Measurements from ENCODE around the gene SLC11A1.

DNA sequence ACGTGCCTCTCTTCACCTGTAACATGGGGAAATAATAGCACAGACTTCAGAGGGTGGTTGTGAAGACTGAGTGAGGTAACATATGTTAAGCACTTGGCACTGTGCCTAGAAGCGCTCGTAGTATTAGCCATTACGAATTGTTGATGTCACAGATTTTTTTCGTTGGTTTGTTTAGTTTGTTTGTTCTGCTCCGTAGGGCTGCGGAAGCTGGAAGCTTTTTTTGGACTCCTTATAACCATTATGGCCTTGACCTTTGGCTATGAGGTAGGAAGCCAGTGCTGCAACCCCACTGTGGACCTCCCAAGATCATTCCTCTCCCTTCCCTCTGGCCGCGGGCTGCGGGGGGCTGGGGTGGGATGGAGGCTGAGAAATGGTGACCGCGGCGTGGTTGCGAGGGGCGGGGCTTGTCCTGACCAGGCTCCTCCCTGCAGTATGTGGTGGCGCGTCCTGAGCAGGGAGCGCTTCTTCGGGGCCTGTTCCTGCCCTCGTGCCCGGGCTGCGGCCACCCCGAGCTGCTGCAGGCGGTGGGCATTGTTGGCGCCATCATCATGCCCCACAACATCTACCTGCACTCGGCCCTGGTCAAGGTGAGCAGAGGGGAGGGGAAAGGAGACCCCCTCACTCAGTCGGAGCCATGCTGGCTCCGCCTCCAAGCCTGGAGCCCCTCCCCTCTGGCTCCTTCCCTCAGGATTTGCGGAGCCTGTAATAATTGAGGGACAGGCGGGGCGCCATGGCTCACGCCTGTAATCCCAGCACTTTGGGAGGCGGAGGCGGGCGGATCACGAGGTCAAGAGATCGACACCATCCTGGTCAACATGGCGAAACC is 5.5 kb downstream of the SLC11A1 start:
- TF ChIP-seq, protein P1, sequence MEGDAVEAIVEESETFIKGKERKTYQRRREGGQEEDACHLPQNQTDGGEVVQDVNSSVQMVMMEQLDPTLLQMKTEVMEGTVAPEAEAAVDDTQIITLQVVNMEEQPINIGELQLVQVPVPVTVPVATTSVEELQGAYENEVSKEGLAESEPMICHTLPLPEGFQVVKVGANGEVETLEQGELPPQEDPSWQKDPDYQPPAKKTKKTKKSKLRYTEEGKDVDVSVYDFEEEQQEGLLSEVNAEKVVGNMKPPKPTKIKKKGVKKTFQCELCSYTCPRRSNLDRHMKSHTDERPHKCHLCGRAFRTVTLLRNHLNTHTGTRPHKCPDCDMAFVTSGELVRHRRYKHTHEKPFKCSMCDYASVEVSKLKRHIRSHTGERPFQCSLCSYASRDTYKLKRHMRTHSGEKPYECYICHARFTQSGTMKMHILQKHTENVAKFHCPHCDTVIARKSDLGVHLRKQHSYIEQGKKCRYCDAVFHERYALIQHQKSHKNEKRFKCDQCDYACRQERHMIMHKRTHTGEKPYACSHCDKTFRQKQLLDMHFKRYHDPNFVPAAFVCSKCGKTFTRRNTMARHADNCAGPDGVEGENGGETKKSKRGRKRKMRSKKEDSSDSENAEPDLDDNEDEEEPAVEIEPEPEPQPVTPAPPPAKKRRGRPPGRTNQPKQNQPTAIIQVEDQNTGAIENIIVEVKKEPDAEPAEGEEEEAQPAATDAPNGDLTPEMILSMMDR (conservative IDR thresholded peaks at IDR 0.05), result no peak
- no peak for TF ChIP-seq EZH2 (IDR thresholded peaks at IDR 0.05; ENCODE audit: low read depth)
